H1 (cell line): ENCODE results near the gene TOR1A. TPM values are rescaled to one million over a fixed set of nuclear protein-coding genes. Genes with fewer than 3 reads are reported as not detected.

Experiments used
- CHD2 ChIP-seq: IDR thresholded peaks from 2 replicates; pipeline ENCODE4 v1.6.1; 2012; ENCODE audit warnings: low read length, improper control_type of control experiment
- MAFK ChIP-seq: IDR thresholded peaks from 2 replicates; pipeline ENCODE4 v1.6.1; 2012; ENCODE audit warnings: low read depth, mild to moderate bottlenecking, improper control_type of control experiment, low read length
- POLR2A ChIP-seq, 2 experiments: IDR thresholded peaks; 1 replicate in 1 of 2; 2 replicates in 1 of 2; pipeline ENCODE4 v1.6.1; 2011; ENCODE audit warnings: low read depth in 2 of 2, low read length in 2 of 2, mild to moderate bottlenecking in 2 of 2; ENCODE audit errors: control extremely low read depth in 1 of 2
- SIRT6 ChIP-seq: IDR thresholded peaks from one replicate; pipeline ENCODE4 v1.7.1; 2012; ENCODE audit warnings: low read length, inconsistent platforms
- polyA plus RNA-seq, 7 experiments: library from polyadenylated mRNA; depleted of rRNA in 3 of 7; stranded (reverse) in 5 of 7; unstranded in 2 of 7; fragments of >200 nt in 5 of 7; fragments of 200-250 nt in 2 of 7; gene quantifications; 1 replicate in 5 of 7; 2 replicates in 1 of 7; 4 replicates in 1 of 7; pipeline versions ENCODE4 v1.2.1 to v1.2.3, GENCODE V29; 2011 to 2013; ENCODE audit warnings: missing spikeins in 2 of 7, mixed read lengths in 2 of 7
- total RNA-seq: library from RNA; stranded (reverse); fragmentation: NEBNext Ultra II Directional; extraction: Animal tissue kit (Norgen Biotek cat#: 25700); gene quantifications from 2 replicates; pipeline ENCODE4 v1.2.1, GENCODE V29; 2021
- TF ChIP-seq, protein P1 (sequence below), 3 experiments: IDR thresholded peaks; 1 replicate in 2 of 3; 2 replicates in 1 of 3; pipeline versions ENCODE4 v1.5.1 to v1.6.1; 2011; ENCODE audit warnings: low read length in 3 of 3, mild to moderate bottlenecking in 3 of 3, inconsistent platforms in 2 of 3, low read depth in 1 of 3, moderate library complexity in 1 of 3; ENCODE audit not compliant: insufficient read depth in 1 of 3; ENCODE audit errors: control extremely low read depth in 1 of 3

The TOR1A gene
- total and polyA plus RNA-seq, 2 of the 8 experiments (the other 6 are each of a cell fraction or from before 2014, with no cell fraction given) = 37.6 to 46.7 TPM

DNA sequence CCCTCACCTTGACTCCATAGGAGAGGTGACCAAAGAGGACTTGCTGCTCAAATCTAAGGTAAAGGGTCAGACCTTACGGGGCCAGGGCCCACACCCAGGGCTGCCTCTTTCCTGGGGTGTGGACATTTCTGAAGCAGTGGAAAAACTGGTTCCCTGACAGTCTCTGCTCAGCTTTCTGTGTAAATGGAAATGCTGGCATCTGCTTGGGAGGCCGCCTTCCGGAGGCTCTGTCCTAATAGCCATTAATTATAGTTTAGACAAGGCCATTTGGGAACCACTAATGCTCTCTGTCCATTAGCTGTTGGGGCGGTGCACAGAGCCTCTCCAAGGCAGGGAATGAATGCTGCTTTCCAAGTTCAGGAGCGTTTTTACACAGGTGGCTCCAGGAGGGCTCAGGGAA, 28.6 kb upstream of the TOR1A start (continued):
- TF ChIP-seq, protein P1, sequence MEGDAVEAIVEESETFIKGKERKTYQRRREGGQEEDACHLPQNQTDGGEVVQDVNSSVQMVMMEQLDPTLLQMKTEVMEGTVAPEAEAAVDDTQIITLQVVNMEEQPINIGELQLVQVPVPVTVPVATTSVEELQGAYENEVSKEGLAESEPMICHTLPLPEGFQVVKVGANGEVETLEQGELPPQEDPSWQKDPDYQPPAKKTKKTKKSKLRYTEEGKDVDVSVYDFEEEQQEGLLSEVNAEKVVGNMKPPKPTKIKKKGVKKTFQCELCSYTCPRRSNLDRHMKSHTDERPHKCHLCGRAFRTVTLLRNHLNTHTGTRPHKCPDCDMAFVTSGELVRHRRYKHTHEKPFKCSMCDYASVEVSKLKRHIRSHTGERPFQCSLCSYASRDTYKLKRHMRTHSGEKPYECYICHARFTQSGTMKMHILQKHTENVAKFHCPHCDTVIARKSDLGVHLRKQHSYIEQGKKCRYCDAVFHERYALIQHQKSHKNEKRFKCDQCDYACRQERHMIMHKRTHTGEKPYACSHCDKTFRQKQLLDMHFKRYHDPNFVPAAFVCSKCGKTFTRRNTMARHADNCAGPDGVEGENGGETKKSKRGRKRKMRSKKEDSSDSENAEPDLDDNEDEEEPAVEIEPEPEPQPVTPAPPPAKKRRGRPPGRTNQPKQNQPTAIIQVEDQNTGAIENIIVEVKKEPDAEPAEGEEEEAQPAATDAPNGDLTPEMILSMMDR (IDR thresholded peaks at IDR 0.05; ENCODE audit: control extremely low read depth in 1 of 3, insufficient read depth in 1 of 3, low read depth in 1 of 3, low read length in 3 of 3) = no peak
- TF ChIP-seq POLR2A (IDR thresholded peaks at IDR 0.05; ENCODE audit: control extremely low read depth in 1 of 2, low read depth in 2 of 2, low read length in 2 of 2) = no peak
- no peak for TF ChIP-seq SIRT6
- no peak for TF ChIP-seq CHD2
- no peak for TF ChIP-seq MAFK
